ENCODE results near the gene FOXN4. TPM values are rescaled to one million over a fixed set of nuclear protein-coding genes. Genes with fewer than 3 reads are reported as not detected.

Gene FOXN4
- total and polyA plus RNA-seq, 9 of the 15 experiments (the other 6 are each of a cell fraction or from before 2014, with no cell fraction given) = not detected

- TF ChIP-seq ZBTB40 (IDR thresholded peaks at IDR 0.05) = no peak
- no peak for TF ChIP-seq ZBTB40 (CRISPR knock-in tag; IDR thresholded peaks at IDR 0.05)
Measured at GRCh38 chr12:109288571-109288970, 20.5 kb downstream of the FOXN4 start (continued).
